Neural cell (in vitro differentiated cells): ENCODE measurements around the gene ZFYVE21. TPM values are rescaled to one million over a fixed set of nuclear protein-coding genes. Genes with fewer than 3 reads are reported as not detected.

ENCODE experiments used
- H2AFZ ChIP-seq: fragments of 200-600, 300-800 bp; sonication (generic), shearing (Covaris generic); 2 replicates; pipeline ENCODE4 v1.6.0; 2014; ENCODE audit warnings: low read depth, mild to moderate bottlenecking, antibody characterized with exemption, low read length, moderate library complexity
- H3F3A ChIP-seq: fragments of 200-600 bp; shearing (Covaris generic); 2 replicates; pipeline ENCODE4 v1.6.1; 2016; ENCODE audit warnings: mild to moderate bottlenecking, moderate library complexity, mixed read lengths, antibody characterized with exemption, low read length; ENCODE audit not compliant: insufficient read depth, poor library complexity, severe bottlenecking
- H3K27ac ChIP-seq: fragments of 200-600, 300-800 bp; sonication (generic), shearing (Covaris generic); 2 replicates; pipeline ENCODE4 v1.5.1; 2014; ENCODE audit warnings: mild to moderate bottlenecking, low read length, moderate library complexity
- H3K27me3 ChIP-seq: fragments of 300-800, 200-600 bp; sonication (generic), shearing (Covaris generic); 2 replicates; pipeline ENCODE4 v1.6.0; 2014; ENCODE audit warnings: mild to moderate bottlenecking, low read depth, low read length, moderate library complexity; ENCODE audit not compliant: insufficient read depth
- H3K36me3 ChIP-seq: fragments of 300-800, 200-600 bp; sonication (generic), shearing (Covaris generic); 2 replicates; pipeline ENCODE4 v1.5.1; 2014; ENCODE audit warnings: mild to moderate bottlenecking, antibody characterized with exemption, low read length, moderate library complexity; ENCODE audit not compliant: insufficient read depth
- H3K4me2 ChIP-seq: fragments of 300-800, 200-600 bp; sonication (generic), shearing (Covaris generic); 2 replicates; pipeline ENCODE4 v1.6.0; 2014; ENCODE audit warnings: mild to moderate bottlenecking, low read length
- H3K4me3 ChIP-seq: fragments of 300-800, 200-600 bp; sonication (generic), shearing (Covaris generic); 2 replicates; pipeline ENCODE4 v1.5.1; 2014; ENCODE audit warnings: mild to moderate bottlenecking, low read length, moderate library complexity
- H3K79me2 ChIP-seq: fragments of 200-600 bp; shearing (Covaris generic); replicated peaks from 2 replicates; pipeline ENCODE4 v1.6.0; 2014; ENCODE audit warnings: mild to moderate bottlenecking, low read length, moderate library complexity; ENCODE audit not compliant: insufficient read depth
- H3K9ac ChIP-seq: fragments of 300-800, 200-600 bp; sonication (generic), shearing (Covaris generic); 2 replicates; pipeline ENCODE4 v1.6.1; 2016; ENCODE audit warnings: mild to moderate bottlenecking, low read length, mixed read lengths
- H3K9me2 ChIP-seq: fragments of 200-600 bp; shearing (Covaris generic); 2 replicates; pipeline ENCODE4 v1.6.1; 2016; ENCODE audit warnings: mild to moderate bottlenecking, low read length, mixed read lengths; ENCODE audit not compliant: insufficient read depth
- H3K9me3 ChIP-seq: fragments of 200-600, 300-800 bp; sonication (generic), shearing (Covaris generic); 2 replicates; pipeline ENCODE4 v1.6.1; 2016; ENCODE audit warnings: mild to moderate bottlenecking, mixed run types, low read length, moderate library complexity, mixed read lengths
- H4K20me1 ChIP-seq: fragments of 200-600 bp; shearing (Covaris generic); 2 replicates; pipeline ENCODE4 v1.6.1; 2016; ENCODE audit warnings: mild to moderate bottlenecking, mixed run types; ENCODE audit not compliant: insufficient read depth
- CTCF ChIP-seq: fragments of 450-650 bp; IDR thresholded peaks from 2 replicates; pipeline ENCODE4 v1.5.1; 2014; ENCODE audit warnings: antibody characterized with exemption, mild to moderate bottlenecking, moderate library complexity; ENCODE audit not compliant: poor library complexity, severe bottlenecking
- EP300 ChIP-seq: fragments of 450-650 bp; conservative IDR thresholded peaks from 2 replicates; pipeline ENCODE4 v1.6.1; 2014; ENCODE audit warnings: antibody characterized with exemption, mild to moderate bottlenecking, moderate library complexity; ENCODE audit not compliant: poor library complexity, severe bottlenecking
- EZH2 ChIP-seq: fragments of 200-600, 300-800 bp; shearing (Covaris generic), sonication (generic); IDR thresholded peaks from 2 replicates; pipeline ENCODE4 v1.6.1; 2014; ENCODE audit warnings: antibody characterized with exemption, low read length, borderline replicate concordance, mild to moderate bottlenecking; ENCODE audit not compliant: insufficient read depth, poor library complexity, severe bottlenecking
- MXI1 ChIP-seq: fragments of 450-650 bp; conservative IDR thresholded peaks from 2 replicates; pipeline ENCODE4 v1.6.1; 2014; ENCODE audit warnings: antibody characterized with exemption, mild to moderate bottlenecking; ENCODE audit not compliant: poor library complexity, severe bottlenecking
- POLR2AphosphoS5 ChIP-seq: IDR thresholded peaks from 2 replicates; pipeline ENCODE4 v1.6.1; 2012
- RAD21 ChIP-seq: fragments of 450-650 bp; conservative IDR thresholded peaks from 2 replicates; pipeline ENCODE4 v1.6.1; 2014; ENCODE audit warnings: antibody characterized with exemption, mild to moderate bottlenecking, moderate library complexity
- REST ChIP-seq: IDR thresholded peaks from 2 replicates; pipeline ENCODE4 v1.6.1; 2012; ENCODE audit warnings: borderline replicate concordance
- SMC3 ChIP-seq: fragments of 450-650 bp; conservative IDR thresholded peaks from 2 replicates; pipeline ENCODE4 v1.6.1; 2014; ENCODE audit warnings: antibody characterized with exemption, mild to moderate bottlenecking, moderate library complexity; ENCODE audit not compliant: poor library complexity
- TAF1 ChIP-seq: IDR thresholded peaks from 2 replicates; pipeline ENCODE4 v1.6.1; 2012; ENCODE audit warnings: low read depth
- polyA plus RNA-seq: library from polyadenylated mRNA; depleted of rRNA; stranded (reverse); fragments of >200 nt; gene quantifications from 2 replicates; pipeline ENCODE4 v1.2.3, GENCODE V29; 2014

Gene ZFYVE21
- polyA plus RNA-seq, 1 donor from 2014 or later, result 99.7 TPM

DNA sequence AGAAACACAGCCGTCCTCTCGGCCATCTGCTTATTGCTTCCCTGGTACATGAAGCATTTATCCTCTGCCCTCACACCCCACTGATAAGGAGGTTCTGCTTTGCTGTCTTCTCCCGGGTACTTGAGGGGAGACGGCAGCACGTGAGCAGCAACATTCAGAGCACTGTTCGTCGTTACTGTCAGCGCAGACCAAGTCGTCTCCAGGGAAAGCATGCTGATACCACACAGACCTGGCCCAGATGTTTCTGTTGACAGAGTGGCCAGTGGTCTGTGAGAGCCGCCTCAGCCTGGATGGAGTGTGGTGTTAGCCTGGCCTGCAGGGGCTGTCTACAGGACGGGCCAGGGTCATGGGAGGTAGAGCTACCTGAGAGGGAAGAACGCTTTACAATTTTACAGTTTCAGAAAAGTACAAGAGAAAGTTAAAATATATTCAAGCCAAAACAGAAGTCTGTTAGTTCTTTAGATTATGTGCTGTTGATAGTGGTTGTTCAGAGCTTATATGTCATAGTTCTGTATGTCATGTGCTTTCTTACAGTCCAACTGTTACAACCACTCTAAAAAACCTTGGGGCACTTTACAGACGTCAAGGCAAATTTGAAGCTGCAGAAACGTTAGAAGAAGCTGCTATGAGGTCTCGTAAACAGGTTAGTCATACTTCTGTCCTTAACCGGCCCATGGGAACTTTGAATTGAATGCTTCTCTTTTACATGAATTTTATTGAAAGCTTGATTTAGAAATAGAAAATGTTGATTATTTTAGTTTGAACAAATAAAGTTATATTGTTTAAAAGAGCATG, 38.5 kb upstream of the ZFYVE21 start:
- H3K79me2 ChIP-seq, result no peaks in the 10 kb centered on the region
- TF ChIP-seq CTCF (no peak), TAF1 (no peak)
- peaks cover 7% of the 10 kb centered on the region for H3K36me3 ChIP-seq
- H3F3A ChIP-seq, result no peaks in the 10 kb centered on the region
- H3K4me2 ChIP-seq, result no peak overlapping the region
- H3K9ac ChIP-seq, result no peak overlapping the region
- no peak overlapping the region for H3K4me3 ChIP-seq
- H3K27ac ChIP-seq, result no peak overlapping the region
- no peak overlapping the region for H2AFZ ChIP-seq
- H3K9me3 ChIP-seq, result no peaks in the 10 kb centered on the region
- H3K9me2 ChIP-seq, result no peaks in the 10 kb centered on the region
- no peaks in the 10 kb centered on the region for H4K20me1 ChIP-seq
- H3K27me3 ChIP-seq, result no peaks in the 10 kb centered on the region

DNA sequence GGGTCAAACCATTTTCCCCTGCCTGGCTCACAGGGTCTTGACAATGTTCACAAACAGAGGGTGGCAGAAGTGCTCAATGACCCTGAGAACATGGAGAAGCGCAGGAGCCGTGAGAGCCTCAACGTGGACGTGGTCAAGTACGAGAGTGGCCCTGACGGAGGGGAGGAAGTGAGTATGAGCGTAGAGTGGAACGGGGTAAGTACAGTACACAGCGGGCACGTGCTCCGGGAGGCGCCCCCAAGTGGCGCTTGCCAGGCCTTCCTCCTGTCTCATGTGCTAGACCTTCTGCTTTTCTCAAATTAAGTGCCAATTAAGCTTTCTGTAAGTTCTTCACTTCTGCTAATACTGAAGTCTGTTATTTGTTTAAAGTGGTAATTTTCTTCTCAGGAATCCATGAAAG, 36.3 kb upstream of the ZFYVE21 start:
- no peak overlapping the region for H3K9ac ChIP-seq
- H3F3A ChIP-seq, result no peaks in the 10 kb centered on the region
- H3K36me3 ChIP-seq, result peaks cover 9% of the 10 kb centered on the region
- no peaks in the 10 kb centered on the region for H3K9me2 ChIP-seq
- H3K9me3 ChIP-seq, result no peaks in the 10 kb centered on the region
- no peak overlapping the region for H3K4me2 ChIP-seq
- H4K20me1 ChIP-seq, result no peaks in the 10 kb centered on the region
- H3K4me3 ChIP-seq, result no peak overlapping the region
- H3K79me2 ChIP-seq, result no peaks in the 10 kb centered on the region
- TF ChIP-seq SMC3 (peak; percentile 31), EZH2 (no peak), CTCF (peak; percentile 40)
- no peak overlapping the region for H3K27ac ChIP-seq
- no peak overlapping the region for H2AFZ ChIP-seq
- H3K27me3 ChIP-seq, result no peaks in the 10 kb centered on the region

GRCh38 chr14:103680491-103681231, 34.9 kb upstream of the ZFYVE21 start:
- Histone ChIP-seq H3K9ac (no peak overlapping the region), H2AFZ (no peak overlapping the region), H3K27me3 (no peaks in the 10 kb centered on the region), H3K4me2 (no peak overlapping the region), H3K9me3 (no peaks in the 10 kb centered on the region), H3K4me3 (no peak overlapping the region), H3K36me3 (peaks cover 14% of the 10 kb centered on the region), H3F3A (no peaks in the 10 kb centered on the region), H4K20me1 (peaks cover 4% of the 10 kb centered on the region), H3K9me2 (no peaks in the 10 kb centered on the region), H3K79me2 (no peaks in the 10 kb centered on the region), H3K27ac (no peak overlapping the region)
- TF ChIP-seq EZH2 (no peak), EP300 (no peak), REST (no peak), CTCF (no peak), SMC3 (no peak), TAF1 (no peak), RAD21 (no peak), POLR2AphosphoS5 (no peak), MXI1 (no peak)
